ENCODE measurements around the gene MSH5.

Gene MSH5

GRCh38 chr6:31762878-31763618 is 23.2 kb downstream of the MSH5 start:
- no peak for DNase-seq

- no peak for DNase-seq
Measured at GRCh38 chr6:31763619-31763940, 23.8 kb downstream of the MSH5 start.

- DNase-seq: no peak
Measured at GRCh38 chr6:31764198-31764597, 24.4 kb downstream of the MSH5 start.

GRCh38 chr6:31765559-31765909 is 25.7 kb downstream of the MSH5 start:
- no peak for DNase-seq

- DNase-seq: no peak
Measured at GRCh38 chr6:31765910-31766794, 26.3 kb downstream of the MSH5 start.

GRCh38 chr6:31767096-31767645 is 27.4 kb downstream of the MSH5 start:
- no peak for DNase-seq

GRCh38 chr6:31768363-31769257 is 28.8 kb downstream of the MSH5 start:
- no peak for DNase-seq

- DNase-seq: peak; percentile 74
Measured at GRCh38 chr6:31769684-31770371, 30.0 kb downstream of the MSH5 start.

GRCh38 chr6:31770860-31771259 is 31.1 kb downstream of the MSH5 start:
- no peak for DNase-seq

GRCh38 chr6:31771992-31772358 is 32.2 kb downstream of the MSH5 start:
- DNase-seq: no peak

- no peak for DNase-seq
Measured at GRCh38 chr6:31775184-31775583, 35.4 kb downstream of the MSH5 start.

GRCh38 chr6:31775633-31776484 is 36.1 kb downstream of the MSH5 start:
- DNase-seq: no peak

GRCh38 chr6:31776485-31776988 is 36.7 kb downstream of the MSH5 start:
- DNase-seq: no peak

- peak; percentile 37 for DNase-seq
Measured at GRCh38 chr6:31776989-31777666, 37.3 kb downstream of the MSH5 start, which contains the start of gene VWA7. Gene VWA7 (minus strand): TSS chr6:31777328. CDS start chr6:31776779, 549 bp downstream.

- no peak for DNase-seq
Measured at GRCh38 chr6:31777667-31778050, 37.9 kb downstream of the MSH5 start.

- DNase-seq: no peak
Measured at GRCh38 chr6:31778193-31778592, 38.4 kb downstream of the MSH5 start.

- no peak for DNase-seq
Measured at GRCh38 chr6:31778999-31779885, 39.4 kb downstream of the MSH5 start.

GRCh38 chr6:31779908-31780307 is 40.1 kb downstream of the MSH5 start:
- DNase-seq: no peak

GRCh38 chr6:31780507-31781243 is 40.9 kb downstream of the MSH5 start:
- no peak for DNase-seq

Data from T1000 (cell line).